ENCODE results near the gene ATP2A3.
"Not testable (repeated sequence)": the region's sequence is repeated elsewhere in the genome, so short reads cannot be mapped to it uniquely, and the experiment has no call there.

The ATP2A3 gene

DNA sequence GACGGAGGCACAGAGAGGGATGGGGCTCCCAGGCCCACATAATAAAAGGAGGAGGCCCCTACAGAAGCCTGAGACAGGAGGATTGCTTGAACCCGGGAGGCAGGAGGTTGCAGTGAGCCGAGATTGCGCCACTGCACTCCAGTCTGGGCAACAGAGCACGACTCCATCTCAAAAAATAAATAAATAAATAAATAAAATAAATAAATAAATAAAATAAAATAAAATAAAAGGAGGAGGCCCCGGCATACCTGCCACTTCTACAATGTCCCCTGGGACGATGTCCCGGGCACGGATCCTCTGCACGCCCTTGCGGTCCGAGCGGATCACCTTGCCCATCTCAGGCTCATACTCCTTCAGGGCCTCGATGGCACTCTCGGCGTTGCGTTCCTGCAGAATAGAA lies 13.2 kb downstream of the ATP2A3 start:
- no peak overlapping the region for H3K9ac ChIP-seq (ENCODE audit: low read length)
- H3K9me2 ChIP-seq (ENCODE audit: low read depth, low read length): no peaks in the 10 kb centered on the region
- H3K9me3 ChIP-seq (ENCODE audit: low read length): no peaks in the 10 kb centered on the region
- H3K4me1 ChIP-seq (ENCODE audit: insufficient read depth, low read length, severe bottlenecking): no peaks in the 10 kb centered on the region
- no peak overlapping the region for H3K4me2 ChIP-seq (ENCODE audit: low read length)
- peaks cover 83% of the 10 kb centered on the region for H3K36me3 ChIP-seq (ENCODE audit: insufficient read depth, low read length)
- H4K20me1 ChIP-seq (ENCODE audit: insufficient read depth, low read length): no peaks in the 10 kb centered on the region
- H3F3A ChIP-seq (ENCODE audit: insufficient read depth, low read length): peaks cover 4% of the 10 kb centered on the region; the same call in 1 of the 2 replicates
- peaks cover 5% of the 10 kb centered on the region for H3K79me2 ChIP-seq (ENCODE audit: insufficient read depth, low read length)
- TF ChIP-seq EZH2 (IDR thresholded peaks at IDR 0.05; ENCODE audit: borderline replicate concordance, low read length): no peak
- TF ChIP-seq, protein P1, sequence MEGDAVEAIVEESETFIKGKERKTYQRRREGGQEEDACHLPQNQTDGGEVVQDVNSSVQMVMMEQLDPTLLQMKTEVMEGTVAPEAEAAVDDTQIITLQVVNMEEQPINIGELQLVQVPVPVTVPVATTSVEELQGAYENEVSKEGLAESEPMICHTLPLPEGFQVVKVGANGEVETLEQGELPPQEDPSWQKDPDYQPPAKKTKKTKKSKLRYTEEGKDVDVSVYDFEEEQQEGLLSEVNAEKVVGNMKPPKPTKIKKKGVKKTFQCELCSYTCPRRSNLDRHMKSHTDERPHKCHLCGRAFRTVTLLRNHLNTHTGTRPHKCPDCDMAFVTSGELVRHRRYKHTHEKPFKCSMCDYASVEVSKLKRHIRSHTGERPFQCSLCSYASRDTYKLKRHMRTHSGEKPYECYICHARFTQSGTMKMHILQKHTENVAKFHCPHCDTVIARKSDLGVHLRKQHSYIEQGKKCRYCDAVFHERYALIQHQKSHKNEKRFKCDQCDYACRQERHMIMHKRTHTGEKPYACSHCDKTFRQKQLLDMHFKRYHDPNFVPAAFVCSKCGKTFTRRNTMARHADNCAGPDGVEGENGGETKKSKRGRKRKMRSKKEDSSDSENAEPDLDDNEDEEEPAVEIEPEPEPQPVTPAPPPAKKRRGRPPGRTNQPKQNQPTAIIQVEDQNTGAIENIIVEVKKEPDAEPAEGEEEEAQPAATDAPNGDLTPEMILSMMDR (IDR thresholded peaks at IDR 0.05; ENCODE audit: low read length): no peak
- no peak overlapping the region for H3K4me3 ChIP-seq (ENCODE audit: low read depth, low read length, poor library complexity, severe bottlenecking)
- no peaks in the 10 kb centered on the region for H3K27me3 ChIP-seq (ENCODE audit: insufficient read depth, low read length)
- H2AFZ ChIP-seq (ENCODE audit: low read length): no peak overlapping the region
- H3K27ac ChIP-seq (ENCODE audit: low read depth, low read length, poor library complexity, severe bottlenecking): no peak overlapping the region

DNA sequence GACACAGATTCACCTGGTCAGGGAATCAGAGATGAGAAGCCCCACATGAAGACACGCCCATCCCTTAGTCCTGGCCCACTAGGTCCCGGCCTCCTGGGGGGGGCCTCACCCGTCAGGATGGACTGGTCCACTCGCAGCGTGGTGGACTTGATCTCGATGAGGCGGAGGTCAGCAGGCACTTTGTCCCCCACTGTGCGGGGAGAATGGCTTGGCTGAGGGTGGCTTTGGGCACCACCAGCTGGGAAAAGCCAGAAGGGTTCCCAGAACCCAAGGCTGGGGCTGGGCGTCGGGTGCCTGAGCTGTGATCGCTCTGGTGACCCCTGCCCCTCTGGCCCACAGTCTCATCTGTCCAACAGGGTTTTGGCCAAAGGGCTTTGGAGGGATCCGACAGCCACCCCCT lies 13.7 kb downstream of the ATP2A3 start:
- H3K79me2 ChIP-seq (ENCODE audit: insufficient read depth, low read length): peaks cover 5% of the 10 kb centered on the region; the same call in 1 of the 2 replicates
- H3K27ac ChIP-seq (ENCODE audit: low read depth, low read length, poor library complexity, severe bottlenecking): no peak overlapping the region
- no peaks in the 10 kb centered on the region for H3K9me2 ChIP-seq (ENCODE audit: low read depth, low read length)
- H3K9ac ChIP-seq (ENCODE audit: low read length): no peak overlapping the region
- H3K4me3 ChIP-seq (ENCODE audit: low read depth, low read length, poor library complexity, severe bottlenecking): no peak overlapping the region
- no peaks in the 10 kb centered on the region for H3K4me1 ChIP-seq (ENCODE audit: insufficient read depth, low read length, severe bottlenecking)
- H3K9me3 ChIP-seq (ENCODE audit: low read length): no peaks in the 10 kb centered on the region
- no peak overlapping the region for H2AFZ ChIP-seq (ENCODE audit: low read length)
- H3K4me2 ChIP-seq (ENCODE audit: low read length): no peak overlapping the region
- peaks cover 86% of the 10 kb centered on the region for H3K36me3 ChIP-seq (ENCODE audit: insufficient read depth, low read length)
- peaks cover 4% of the 10 kb centered on the region; the same call in 1 of the 2 replicates for H3F3A ChIP-seq (ENCODE audit: insufficient read depth, low read length)
- H4K20me1 ChIP-seq (ENCODE audit: insufficient read depth, low read length): no peaks in the 10 kb centered on the region
- H3K27me3 ChIP-seq (ENCODE audit: insufficient read depth, low read length): no peaks in the 10 kb centered on the region
- TF ChIP-seq, protein P1 (IDR thresholded peaks at IDR 0.05; ENCODE audit: low read length): no peak
- TF ChIP-seq EZH2 (IDR thresholded peaks at IDR 0.05; ENCODE audit: borderline replicate concordance, low read length): no peak

DNA sequence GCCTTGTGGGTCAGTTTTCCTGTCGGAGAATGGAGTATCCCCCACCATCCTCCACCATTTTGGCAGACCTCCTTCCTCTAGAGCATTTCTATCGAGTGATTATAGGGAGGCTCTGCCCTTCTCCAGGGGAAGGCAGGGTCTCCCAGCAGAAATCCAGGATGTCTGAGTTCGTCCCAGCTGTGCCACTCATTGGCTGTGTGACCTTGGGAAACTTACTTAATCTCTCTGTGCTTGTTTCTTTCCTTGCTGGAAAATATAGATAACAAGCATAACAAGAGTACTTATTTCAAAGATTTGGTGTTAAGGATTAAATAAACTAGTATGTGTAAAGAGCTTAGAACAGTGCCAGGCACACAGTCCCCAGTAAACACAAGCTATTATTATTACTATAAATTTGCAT lies 14.8 kb downstream of the ATP2A3 start:
- Histone ChIP-seq H4K20me1 (ENCODE audit: insufficient read depth, low read length) (no peaks in the 10 kb centered on the region), H3K4me1 (ENCODE audit: insufficient read depth, low read length, severe bottlenecking) (no peaks in the 10 kb centered on the region), H3K27ac (ENCODE audit: low read depth, low read length, poor library complexity, severe bottlenecking) (no peak overlapping the region)

DNA sequence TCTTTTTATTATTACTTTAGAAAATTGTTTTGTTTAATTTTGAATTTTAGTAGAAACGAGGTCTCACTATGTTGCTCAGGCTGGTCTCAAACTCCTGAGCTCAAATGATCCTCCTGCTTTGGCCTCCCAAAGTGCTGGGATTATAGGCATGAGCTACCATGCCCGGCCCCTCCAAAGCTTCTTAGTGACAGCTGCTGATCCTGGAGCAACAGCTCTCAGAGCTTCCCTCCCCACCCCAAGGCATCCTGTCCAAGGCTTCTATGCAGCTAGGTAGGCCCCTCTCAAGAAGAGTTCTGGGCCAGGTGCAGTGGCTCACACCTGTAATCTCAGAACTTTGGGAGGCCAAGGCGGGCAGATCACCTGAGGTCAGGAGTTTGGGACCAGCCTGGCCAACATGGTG lies 15.7 kb downstream of the ATP2A3 start:
- H3K4me1 ChIP-seq (ENCODE audit: insufficient read depth, low read length, severe bottlenecking); H3F3A ChIP-seq (ENCODE audit: insufficient read depth, low read length); H3K79me2 ChIP-seq (ENCODE audit: insufficient read depth, low read length); H4K20me1 ChIP-seq (ENCODE audit: insufficient read depth, low read length); H3K9ac ChIP-seq (ENCODE audit: low read length); H3K27me3 ChIP-seq (ENCODE audit: insufficient read depth, low read length); H3K9me3 ChIP-seq (ENCODE audit: low read length); H3K27ac ChIP-seq (ENCODE audit: low read depth, low read length, poor library complexity, severe bottlenecking); H3K4me2 ChIP-seq (ENCODE audit: low read length); H3K9me2 ChIP-seq (ENCODE audit: low read depth, low read length); H3K4me3 ChIP-seq (ENCODE audit: low read depth, low read length, poor library complexity, severe bottlenecking); H2AFZ ChIP-seq (ENCODE audit: low read length): not testable (repeated sequence)
- H3K36me3 ChIP-seq (ENCODE audit: insufficient read depth, low read length): peaks cover 93% of the 10 kb centered on the region

More for the DNA sequence above, 14.8 kb downstream of the ATP2A3 start:
- Histone ChIP-seq H3K4me2 (ENCODE audit: low read length) (no peak overlapping the region), H3K9me2 (ENCODE audit: low read depth, low read length) (no peaks in the 10 kb centered on the region), H3K9me3 (ENCODE audit: low read length) (no peaks in the 10 kb centered on the region), H3K36me3 (ENCODE audit: insufficient read depth, low read length) (peaks cover 89% of the 10 kb centered on the region), H3K79me2 (ENCODE audit: insufficient read depth, low read length) (no peaks in the 10 kb centered on the region), H3K4me3 (ENCODE audit: low read depth, low read length, poor library complexity, severe bottlenecking) (no peak overlapping the region), H2AFZ (ENCODE audit: low read length) (no peak overlapping the region), H3F3A (ENCODE audit: insufficient read depth, low read length) (peaks cover 4% of the 10 kb centered on the region; the same call in 1 of the 2 replicates), H3K27me3 (ENCODE audit: insufficient read depth, low read length) (no peaks in the 10 kb centered on the region), H3K9ac (ENCODE audit: low read length) (no peak overlapping the region)
- TF ChIP-seq, protein P1 (IDR thresholded peaks at IDR 0.05; ENCODE audit: low read length): no peak
- no peak for TF ChIP-seq EZH2 (IDR thresholded peaks at IDR 0.05; ENCODE audit: borderline replicate concordance, low read length)

Data from OCI-LY1 (cell line).